Stimulated activated naive CD8-positive, alpha-beta T cell treated with anti-CD3 and anti-CD28 coated beads, Interleukin-15, Interleukin-2, amounts not matched to agents 100 ng/mL and 50 ng/mL, for 24 hours (primary cell): ENCODE data around the gene MLLT3.
A peak's percentile ranks its signal among the peaks of the same experiment; 100 is the strongest.

Experiments
- H3K27ac Mint-ChIP-seq: one replicate; pipeline ENCODE4 v1.8.0; 2021; ENCODE audit warnings: mild to moderate bottlenecking, mixed read lengths
- H3K27me3 Mint-ChIP-seq: one replicate; pipeline ENCODE4 v1.8.0; 2021; ENCODE audit warnings: mixed read lengths
- H3K36me3 Mint-ChIP-seq: one replicate; pipeline ENCODE4 v1.8.0; 2021; ENCODE audit warnings: low read depth, mixed read lengths
- H3K4me1 Mint-ChIP-seq: one replicate; pipeline ENCODE4 v1.8.0; 2021; ENCODE audit warnings: low read depth, mixed read lengths
- H3K4me3 Mint-ChIP-seq: one replicate; pipeline ENCODE4 v1.8.0; 2021; ENCODE audit warnings: mild to moderate bottlenecking, mixed read lengths
- H3K9me3 Mint-ChIP-seq: one replicate; pipeline ENCODE4 v1.8.0; 2021; ENCODE audit warnings: mixed read lengths

The MLLT3 gene

GRCh38 chr9:20384642-20385041, 237.7 kb downstream of the MLLT3 start:
- Mint-ChIP-seq H3K4me3 (no peak overlapping the region), H3K4me1 (peaks cover 29% of the 10 kb centered on the region), H3K27ac (no peak overlapping the region), H3K9me3 (peaks cover 3% of the 10 kb centered on the region), H3K36me3 (peaks cover 31% of the 10 kb centered on the region), H3K27me3 (no peaks in the 10 kb centered on the region)

DNA sequence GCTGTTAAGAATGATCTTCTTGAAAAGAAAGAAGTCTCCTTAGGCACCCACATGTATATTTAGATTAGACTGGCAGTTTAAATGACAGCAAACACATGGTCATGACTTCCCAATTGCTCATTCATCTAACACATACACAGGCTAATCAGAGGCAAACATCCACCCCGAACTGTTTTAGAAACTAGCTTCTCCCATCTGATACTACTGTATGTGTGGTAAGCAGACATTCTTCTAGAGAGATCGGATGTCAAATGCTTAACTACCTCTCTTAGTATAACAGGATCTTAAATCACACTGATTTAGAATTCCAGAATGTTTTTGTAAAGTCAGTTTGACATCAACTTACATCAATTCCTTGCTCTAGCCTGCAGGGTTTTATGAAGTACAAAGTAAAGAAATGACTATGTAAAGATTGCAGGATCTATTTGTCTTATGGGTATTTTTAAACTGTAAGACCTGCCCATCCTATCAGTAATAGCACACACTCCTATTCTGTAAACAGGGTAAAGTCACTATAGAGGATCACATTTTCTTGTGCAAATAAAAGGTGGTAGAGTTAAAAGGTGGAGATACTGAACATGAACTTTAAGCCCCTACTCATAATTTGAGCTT, 239.7 kb downstream of the MLLT3 start:
- Mint-ChIP-seq H3K4me1 (peaks cover 37% of the 10 kb centered on the region), H3K27ac (peak overlapping the region; percentile 2), H3K36me3 (peaks cover 12% of the 10 kb centered on the region), H3K9me3 (no peaks in the 10 kb centered on the region), H3K27me3 (no peaks in the 10 kb centered on the region), H3K4me3 (no peak overlapping the region)

GRCh38 chr9:20380546-20380945, 241.8 kb downstream of the MLLT3 start:
- H3K4me1 Mint-ChIP-seq = peaks cover 53% of the 10 kb centered on the region

DNA sequence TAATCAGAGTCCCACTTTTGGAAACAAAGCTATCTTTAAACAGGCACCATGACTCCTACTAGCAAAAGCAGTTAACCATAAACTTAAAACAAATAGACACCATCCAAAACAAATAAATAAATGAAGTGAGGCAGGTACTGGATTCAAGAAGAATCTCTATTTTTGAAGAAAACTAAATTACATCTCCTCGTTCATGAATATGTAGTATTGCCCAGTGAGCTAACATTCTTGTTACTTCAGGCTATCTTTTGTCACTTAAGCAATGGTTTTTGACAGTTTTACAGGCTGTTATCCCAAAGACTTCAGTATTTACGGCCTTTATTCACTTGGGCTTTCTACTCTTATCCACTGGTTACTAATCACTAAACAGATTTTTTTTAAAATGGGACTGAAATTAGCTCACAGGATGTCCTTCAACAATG, 242.5 kb downstream of the MLLT3 start:
- Mint-ChIP-seq H3K27ac (no peak overlapping the region), H3K9me3 (no peaks in the 10 kb centered on the region)

More at GRCh38 chr9:20380546-20380945, 241.8 kb downstream of the MLLT3 start:
- Mint-ChIP-seq H3K27ac (no peak overlapping the region), H3K4me3 (no peak overlapping the region), H3K36me3 (peaks cover 12% of the 10 kb centered on the region), H3K27me3 (no peaks in the 10 kb centered on the region), H3K9me3 (no peaks in the 10 kb centered on the region)

DNA sequence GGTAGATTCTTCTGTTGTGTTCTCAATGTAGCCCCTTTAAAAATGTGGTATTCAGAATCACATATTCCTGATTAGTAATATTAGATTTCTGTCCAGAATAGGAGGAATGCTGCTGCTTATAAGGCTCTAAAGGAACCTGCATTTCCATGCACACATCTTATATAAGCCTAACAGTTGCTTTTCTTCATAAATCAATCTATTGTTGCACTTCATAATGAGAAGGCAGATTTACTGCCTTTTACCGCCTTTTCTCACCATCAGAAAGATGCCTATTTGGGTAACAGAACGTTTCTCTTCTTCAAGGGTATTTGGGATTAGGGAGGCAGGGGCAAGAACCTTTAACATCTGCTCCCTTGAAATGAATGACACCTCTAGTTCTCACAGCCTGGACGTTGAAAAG, 243.4 kb downstream of the MLLT3 start:
- Mint-ChIP-seq H3K9me3 (no peaks in the 10 kb centered on the region), H3K4me3 (no peak overlapping the region), H3K27ac (no peak overlapping the region)

More for the DNA sequence above, 242.5 kb downstream of the MLLT3 start:
- Mint-ChIP-seq H3K36me3 (peaks cover 15% of the 10 kb centered on the region), H3K4me1 (peaks cover 60% of the 10 kb centered on the region), H3K4me3 (no peak overlapping the region), H3K27me3 (no peaks in the 10 kb centered on the region)

GRCh38 chr9:20377790-20378189, 244.5 kb downstream of the MLLT3 start:
- H3K4me1 Mint-ChIP-seq = peaks cover 65% of the 10 kb centered on the region
- no peaks in the 10 kb centered on the region for H3K9me3 Mint-ChIP-seq
- peaks cover 15% of the 10 kb centered on the region for H3K36me3 Mint-ChIP-seq
- H3K27ac Mint-ChIP-seq = no peak overlapping the region
- no peak overlapping the region for H3K4me3 Mint-ChIP-seq
- H3K27me3 Mint-ChIP-seq = no peaks in the 10 kb centered on the region

More for the DNA sequence above, 243.4 kb downstream of the MLLT3 start:
- peaks cover 63% of the 10 kb centered on the region for H3K4me1 Mint-ChIP-seq
- H3K36me3 Mint-ChIP-seq = peaks cover 15% of the 10 kb centered on the region
- no peaks in the 10 kb centered on the region for H3K27me3 Mint-ChIP-seq

DNA sequence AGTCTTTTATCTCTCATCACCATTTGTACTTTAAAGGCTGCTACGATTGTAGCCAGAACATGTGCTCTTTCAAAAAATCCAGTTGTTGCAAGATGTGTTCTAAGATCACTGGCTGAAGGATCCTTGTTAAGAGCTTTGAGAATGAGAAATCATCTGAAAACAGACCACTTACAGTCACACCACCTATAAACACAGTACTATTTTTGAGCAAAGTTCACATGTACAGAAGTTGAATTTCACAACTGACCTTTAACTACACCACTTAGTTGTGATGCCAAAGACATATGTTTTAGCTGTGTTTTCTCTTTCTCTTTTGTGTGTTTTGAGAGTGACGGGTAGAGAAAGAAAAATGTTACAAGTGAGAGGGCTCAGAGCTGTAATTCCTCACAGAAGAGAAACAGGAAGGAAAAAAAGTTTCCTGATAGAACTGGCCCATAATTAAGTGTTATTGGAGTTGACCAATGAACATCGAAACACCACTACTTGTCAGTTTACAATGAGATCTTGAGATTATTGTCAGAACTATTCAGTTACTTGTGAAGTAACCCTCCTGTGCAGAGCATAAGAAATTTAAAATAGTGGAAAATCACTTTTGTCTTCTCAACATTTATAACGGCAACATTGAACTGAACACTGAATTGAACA, 245.4 kb downstream of the MLLT3 start:
- Mint-ChIP-seq H3K36me3 (peaks cover 16% of the 10 kb centered on the region), H3K4me1 (peaks cover 60% of the 10 kb centered on the region), H3K4me3 (peak overlapping the region; percentile 20), H3K27ac (no peak overlapping the region), H3K9me3 (no peaks in the 10 kb centered on the region), H3K27me3 (no peaks in the 10 kb centered on the region)

DNA sequence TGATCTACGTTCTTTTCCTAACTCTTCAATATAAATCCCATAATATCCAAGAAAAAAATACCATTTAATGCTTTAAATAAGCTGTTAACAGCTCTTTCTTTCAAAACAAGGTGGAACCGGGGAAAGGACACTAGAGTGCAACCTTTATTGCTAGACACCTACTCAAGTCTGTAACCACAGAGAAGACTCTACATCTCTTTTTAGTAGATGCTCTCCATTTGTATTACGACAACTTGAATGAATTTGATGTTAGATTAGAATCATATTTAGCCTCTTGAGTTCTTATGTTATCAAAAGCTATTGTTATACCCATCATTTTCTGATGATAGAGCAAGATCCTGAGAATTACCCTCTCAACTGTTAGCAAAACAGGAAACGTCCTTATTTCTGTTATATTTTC, 246.3 kb downstream of the MLLT3 start:
- no peak overlapping the region for H3K27ac Mint-ChIP-seq
- no peaks in the 10 kb centered on the region for H3K27me3 Mint-ChIP-seq
- H3K4me1 Mint-ChIP-seq = peaks cover 67% of the 10 kb centered on the region
- H3K36me3 Mint-ChIP-seq = peaks cover 22% of the 10 kb centered on the region
- H3K9me3 Mint-ChIP-seq = no peaks in the 10 kb centered on the region
- no peak overlapping the region for H3K4me3 Mint-ChIP-seq

DNA sequence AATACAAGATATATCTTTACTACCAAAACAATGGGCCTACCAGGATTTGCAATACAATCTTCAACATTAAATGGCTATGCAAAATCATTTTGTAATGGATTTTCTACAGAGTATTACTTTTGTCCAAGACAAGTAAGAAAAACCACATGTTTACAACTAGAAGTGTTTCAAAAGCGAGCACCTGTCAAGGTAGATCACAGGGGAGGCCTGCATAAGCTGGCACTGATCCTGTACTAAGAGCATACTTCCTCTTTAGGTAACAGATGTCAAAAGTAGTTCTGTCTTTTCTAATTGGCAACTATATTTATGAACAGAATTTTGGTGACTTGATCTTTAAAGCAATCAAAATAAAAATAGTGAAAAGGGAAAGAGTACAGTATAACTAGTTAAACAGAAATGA, 249.0 kb downstream of the MLLT3 start:
- Mint-ChIP-seq H3K27ac (no peak overlapping the region), H3K27me3 (no peaks in the 10 kb centered on the region), H3K4me1 (peaks cover 73% of the 10 kb centered on the region), H3K36me3 (peaks cover 20% of the 10 kb centered on the region), H3K4me3 (no peak overlapping the region), H3K9me3 (no peaks in the 10 kb centered on the region)

DNA sequence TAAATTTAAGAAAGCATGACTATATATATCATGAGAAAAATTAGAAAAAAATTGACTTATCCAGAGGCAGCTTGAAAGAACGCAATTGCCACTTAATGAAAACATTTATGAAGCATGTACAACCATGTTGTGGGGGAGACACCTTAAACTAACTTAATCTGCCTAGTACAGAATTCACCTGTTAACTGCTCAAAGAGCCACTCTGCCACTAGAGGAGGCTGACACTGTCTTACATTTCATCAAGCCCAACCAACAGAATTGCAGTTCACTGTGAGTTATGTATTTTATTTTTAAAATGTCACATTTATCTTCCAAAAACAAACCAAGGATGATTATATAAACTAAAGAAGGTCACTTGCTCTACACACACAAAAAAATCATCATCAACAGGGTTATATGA, 252.9 kb downstream of the MLLT3 start:
- H3K36me3 Mint-ChIP-seq = peaks cover 29% of the 10 kb centered on the region
- no peaks in the 10 kb centered on the region for H3K9me3 Mint-ChIP-seq
- H3K4me1 Mint-ChIP-seq = peaks cover 45% of the 10 kb centered on the region
- no peak overlapping the region for H3K27ac Mint-ChIP-seq
- no peaks in the 10 kb centered on the region for H3K27me3 Mint-ChIP-seq
- H3K4me3 Mint-ChIP-seq = no peak overlapping the region

DNA sequence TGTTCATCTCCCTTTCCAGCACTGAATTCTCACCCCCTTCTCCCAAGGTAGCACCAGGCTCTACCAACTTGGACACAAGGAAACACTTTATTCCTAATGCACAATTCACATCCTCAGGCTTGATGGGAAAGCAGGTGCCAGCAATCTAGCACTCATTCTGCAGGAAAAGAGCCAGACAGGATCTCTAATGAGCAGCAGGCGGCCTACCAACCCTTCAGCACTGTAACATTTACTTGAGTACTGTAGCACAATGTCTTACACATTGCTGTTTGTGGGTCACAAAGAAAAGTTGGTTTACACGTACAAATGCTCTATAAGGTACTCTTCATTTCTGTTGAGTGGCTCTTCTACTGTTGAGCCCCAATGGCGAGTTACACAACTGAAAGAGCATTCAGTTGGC, 254.4 kb downstream of the MLLT3 start:
- H3K4me1 Mint-ChIP-seq = peaks cover 35% of the 10 kb centered on the region
- H3K4me3 Mint-ChIP-seq = no peak overlapping the region
- H3K36me3 Mint-ChIP-seq = peaks cover 36% of the 10 kb centered on the region
- no peaks in the 10 kb centered on the region for H3K9me3 Mint-ChIP-seq
- H3K27me3 Mint-ChIP-seq = no peaks in the 10 kb centered on the region
- H3K27ac Mint-ChIP-seq = no peak overlapping the region

- peaks cover 47% of the 10 kb centered on the region for H3K4me1 Mint-ChIP-seq
- peaks cover 52% of the 10 kb centered on the region for H3K36me3 Mint-ChIP-seq
- no peak overlapping the region for H3K27ac Mint-ChIP-seq
- H3K9me3 Mint-ChIP-seq = no peaks in the 10 kb centered on the region
- H3K27me3 Mint-ChIP-seq = no peaks in the 10 kb centered on the region
- H3K4me3 Mint-ChIP-seq = no peak overlapping the region
Observed at GRCh38 chr9:20364959-20365358, 257.3 kb downstream of the MLLT3 start.

- Mint-ChIP-seq H3K4me1 (peaks cover 52% of the 10 kb centered on the region), H3K27me3 (no peaks in the 10 kb centered on the region), H3K36me3 (peaks cover 57% of the 10 kb centered on the region), H3K9me3 (no peaks in the 10 kb centered on the region), H3K4me3 (no peak overlapping the region), H3K27ac (no peak overlapping the region)
Observed at GRCh38 chr9:20363233-20363632, 259.1 kb downstream of the MLLT3 start.

GRCh38 chr9:20361656-20362570, 260.4 kb downstream of the MLLT3 start:
- H3K4me3 Mint-ChIP-seq = no peak overlapping the region
- no peaks in the 10 kb centered on the region for H3K9me3 Mint-ChIP-seq
- H3K27me3 Mint-ChIP-seq = no peaks in the 10 kb centered on the region
- peak overlapping the region; percentile 56 for H3K27ac Mint-ChIP-seq
- peaks cover 49% of the 10 kb centered on the region for H3K36me3 Mint-ChIP-seq
- peaks cover 60% of the 10 kb centered on the region for H3K4me1 Mint-ChIP-seq

DNA sequence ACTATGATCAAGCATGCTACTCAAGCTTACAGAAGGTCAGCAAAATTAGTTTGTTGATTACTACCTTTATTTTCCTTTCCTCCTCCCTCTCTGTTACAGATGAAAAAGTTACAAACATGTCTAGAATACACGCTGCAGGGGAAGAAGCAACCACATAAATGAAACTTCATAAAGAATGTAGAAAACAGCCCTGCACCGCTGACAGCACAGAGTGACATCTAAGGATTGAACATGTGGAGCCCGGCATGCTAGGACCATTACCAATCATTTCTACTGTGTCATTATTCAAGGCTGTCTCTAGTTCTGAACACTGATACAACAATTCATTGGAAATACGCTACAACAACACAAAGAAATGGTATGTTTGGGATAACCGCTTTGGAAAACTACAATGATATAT, 261.1 kb downstream of the MLLT3 start:
- peak overlapping the region; percentile 63 for H3K27ac Mint-ChIP-seq
- no peak overlapping the region for H3K4me3 Mint-ChIP-seq

More for the DNA sequence above, 261.1 kb downstream of the MLLT3 start:
- peaks cover 44% of the 10 kb centered on the region for H3K36me3 Mint-ChIP-seq
- no peaks in the 10 kb centered on the region for H3K27me3 Mint-ChIP-seq
- no peaks in the 10 kb centered on the region for H3K9me3 Mint-ChIP-seq
- H3K4me1 Mint-ChIP-seq = peaks cover 67% of the 10 kb centered on the region
